ENCODE measurements around the gene SLCO1A2. TPM values are rescaled to one million over a fixed set of nuclear protein-coding genes. Genes with fewer than 3 reads are reported as not detected.

Gene SLCO1A2
- total RNA-seq, 1 donor from 2014 or later = 9.2 TPM

GRCh38 chr12:21337959-21338744 lies 3.4 kb upstream of the SLCO1A2 start:
- ATAC-seq = no peak
- Histone ChIP-seq H3K4me3 (no peak overlapping the region), H3K27me3 (no peaks in the 10 kb centered on the region), H3K27ac (no peak overlapping the region), H3K36me3 (no peaks in the 10 kb centered on the region), H3K4me1 (no peaks in the 10 kb centered on the region), H3K9me3 (no peaks in the 10 kb centered on the region)
- TF ChIP-seq CTCF (IDR thresholded peaks at IDR 0.05) = no peak
- intact Hi-C loops (cut with DNase I) = no loop called here
- DNase-seq = no peak

GRCh38 chr12:21337453-21337852 lies 2.7 kb upstream of the SLCO1A2 start:
- H3K4me3 ChIP-seq = no peak overlapping the region
- no peak for TF ChIP-seq CTCF (IDR thresholded peaks at IDR 0.05)
- no peaks in the 10 kb centered on the region for H3K27me3 ChIP-seq
- H3K9me3 ChIP-seq = no peaks in the 10 kb centered on the region
- ATAC-seq (no peak), DNase-seq (no peak)
- intact Hi-C loops (cut with DNase I) = no loop called here
- no peak overlapping the region for H3K27ac ChIP-seq
- H3K36me3 ChIP-seq = no peaks in the 10 kb centered on the region
- H3K4me1 ChIP-seq = no peaks in the 10 kb centered on the region

GRCh38 chr12:21336656-21337055 lies 1.9 kb upstream of the SLCO1A2 start:
- Histone ChIP-seq H3K27me3 (no peaks in the 10 kb centered on the region), H3K36me3 (no peaks in the 10 kb centered on the region), H3K4me1 (no peaks in the 10 kb centered on the region), H3K27ac (no peak overlapping the region), H3K9me3 (no peaks in the 10 kb centered on the region), H3K4me3 (no peak overlapping the region)
- no peak for TF ChIP-seq CTCF (IDR thresholded peaks at IDR 0.05)
- DNase-seq (no peak), ATAC-seq (no peak)
- intact Hi-C loops (cut with DNase I) = no loop called here

DNA sequence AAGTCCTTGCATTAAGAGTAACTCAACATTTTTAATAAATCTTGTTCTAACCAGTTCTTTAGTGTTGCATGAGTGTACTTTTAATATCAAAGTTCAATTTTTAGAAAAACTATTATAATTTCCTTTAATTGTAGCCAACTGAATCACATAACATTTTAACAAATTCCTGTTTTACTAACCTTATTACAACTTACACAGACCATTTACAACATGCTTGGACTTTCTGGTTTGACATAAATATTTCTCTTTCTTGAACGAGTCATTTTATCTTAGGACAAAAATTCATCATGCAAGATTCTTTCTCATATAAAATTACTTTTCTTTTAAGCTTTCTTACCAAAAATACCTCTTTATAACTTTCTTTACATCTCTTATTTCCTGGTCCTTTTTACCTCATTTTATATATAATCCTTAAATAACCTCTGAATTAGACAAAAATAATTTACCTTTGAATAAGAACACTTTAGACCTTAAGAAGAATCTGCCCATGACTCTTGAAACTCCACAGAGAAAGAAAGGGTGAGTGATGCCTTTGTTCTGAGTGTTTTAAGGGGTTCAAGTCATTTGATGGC lies 3.9 kb downstream of the SLCO1A2 start:
- no peaks in the 10 kb centered on the region for H3K36me3 ChIP-seq
- intact Hi-C loops (cut with DNase I) = no loop called here
- TF ChIP-seq CTCF (IDR thresholded peaks at IDR 0.05) = no peak
- DNase-seq = no peak
- no peak overlapping the region for H3K27ac ChIP-seq
- H3K9me3 ChIP-seq = peaks cover 7% of the 10 kb centered on the region
- H3K27me3 ChIP-seq = no peaks in the 10 kb centered on the region
- H3K4me1 ChIP-seq = no peaks in the 10 kb centered on the region
- ATAC-seq = no peak
- H3K4me3 ChIP-seq = no peak overlapping the region

DNA sequence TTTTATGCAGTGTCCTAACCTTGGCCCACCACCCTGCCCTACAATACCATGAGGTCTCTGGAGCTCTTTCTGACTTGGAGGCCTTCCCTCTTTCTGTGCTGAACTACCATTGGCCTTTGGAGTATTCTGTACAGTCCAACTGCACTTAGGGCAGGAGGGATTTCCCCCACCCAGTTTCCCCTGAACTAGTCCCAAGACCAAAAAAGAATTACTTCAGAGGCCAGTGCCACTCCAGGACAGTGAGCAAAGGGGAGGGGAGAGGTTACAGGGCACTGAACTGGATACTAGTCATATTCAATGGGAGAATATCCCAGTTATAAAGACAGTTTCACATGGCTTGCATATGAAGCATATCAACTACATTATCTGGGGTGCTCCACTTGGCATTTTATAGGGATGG lies 6.1 kb downstream of the SLCO1A2 start:
- ATAC-seq = no peak
- no peak for DNase-seq
- no peak overlapping the region for H3K27ac ChIP-seq
- no peaks in the 10 kb centered on the region for H3K27me3 ChIP-seq
- peaks cover 7% of the 10 kb centered on the region for H3K9me3 ChIP-seq
- intact Hi-C loops (cut with DNase I) = no loop called here
- TF ChIP-seq CTCF (IDR thresholded peaks at IDR 0.05) = no peak
- H3K36me3 ChIP-seq = no peaks in the 10 kb centered on the region
- no peaks in the 10 kb centered on the region for H3K4me1 ChIP-seq
- no peak overlapping the region for H3K4me3 ChIP-seq
